Keratinocyte (primary cell): ENCODE measurements around the gene IL1RAPL1.

Experiments
- EZH2 ChIP-seq: IDR thresholded peaks from one replicate; pipeline ENCODE4 v1.6.1; 2012; ENCODE audit warnings: inconsistent platforms, mild to moderate bottlenecking, low read length, moderate library complexity
- TF ChIP-seq, protein P1 (sequence below), 3 experiments: IDR thresholded peaks in 1 of 3; conservative IDR thresholded peaks in 1 of 3; optimal IDR thresholded peaks in 1 of 3; 2 replicates in 2 of 3; 3 replicates in 1 of 3; pipeline versions ENCODE3 to v1.5.1; 2011; ENCODE audit warnings: low read length in 3 of 3, mild to moderate bottlenecking in 3 of 3, moderate library complexity in 2 of 3, control low read depth in 1 of 3, inconsistent platforms in 1 of 3; ENCODE audit not compliant: insufficient read depth in 2 of 3; ENCODE audit errors: extremely low read depth in 1 of 3

DNA sequence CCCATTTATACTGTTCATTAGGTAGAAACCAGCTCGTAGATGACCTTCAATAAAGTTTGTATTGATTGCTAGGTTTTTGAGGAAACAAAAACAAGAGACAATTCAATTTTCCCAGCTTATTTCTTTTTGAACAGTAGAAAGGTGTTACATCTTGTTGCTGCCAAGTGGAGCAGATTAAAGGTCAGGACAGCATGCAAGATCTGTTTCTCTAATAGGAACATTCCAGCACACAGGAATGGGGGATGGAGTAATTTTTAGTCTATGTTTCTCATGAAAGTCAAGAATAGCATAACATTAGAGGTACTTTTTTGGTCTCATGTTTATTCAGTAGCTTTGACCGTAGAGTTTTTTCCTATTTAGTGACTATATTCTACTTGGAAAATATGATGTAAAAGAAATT, 132.4 kb downstream of the IL1RAPL1 start:
- TF ChIP-seq, protein P1, sequence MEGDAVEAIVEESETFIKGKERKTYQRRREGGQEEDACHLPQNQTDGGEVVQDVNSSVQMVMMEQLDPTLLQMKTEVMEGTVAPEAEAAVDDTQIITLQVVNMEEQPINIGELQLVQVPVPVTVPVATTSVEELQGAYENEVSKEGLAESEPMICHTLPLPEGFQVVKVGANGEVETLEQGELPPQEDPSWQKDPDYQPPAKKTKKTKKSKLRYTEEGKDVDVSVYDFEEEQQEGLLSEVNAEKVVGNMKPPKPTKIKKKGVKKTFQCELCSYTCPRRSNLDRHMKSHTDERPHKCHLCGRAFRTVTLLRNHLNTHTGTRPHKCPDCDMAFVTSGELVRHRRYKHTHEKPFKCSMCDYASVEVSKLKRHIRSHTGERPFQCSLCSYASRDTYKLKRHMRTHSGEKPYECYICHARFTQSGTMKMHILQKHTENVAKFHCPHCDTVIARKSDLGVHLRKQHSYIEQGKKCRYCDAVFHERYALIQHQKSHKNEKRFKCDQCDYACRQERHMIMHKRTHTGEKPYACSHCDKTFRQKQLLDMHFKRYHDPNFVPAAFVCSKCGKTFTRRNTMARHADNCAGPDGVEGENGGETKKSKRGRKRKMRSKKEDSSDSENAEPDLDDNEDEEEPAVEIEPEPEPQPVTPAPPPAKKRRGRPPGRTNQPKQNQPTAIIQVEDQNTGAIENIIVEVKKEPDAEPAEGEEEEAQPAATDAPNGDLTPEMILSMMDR (optimal IDR thresholded peaks at IDR 0.05 in 1 of 3, IDR thresholded peaks at IDR 0.05 in 1 of 3, conservative IDR thresholded peaks at IDR 0.05 in 1 of 3; ENCODE audit: extremely low read depth in 1 of 3, insufficient read depth in 2 of 3, low read length in 3 of 3) = no peak
- no peak for TF ChIP-seq EZH2
